SK-N-SH (cell line): Measurements from ENCODE around the gene GSTM1.

ENCODE experiments used
- GABPA ChIP-seq: IDR thresholded peaks from 2 replicates; pipeline ENCODE4 v1.4.0; 2012; ENCODE audit warnings: low read depth, mild to moderate bottlenecking
- TF ChIP-seq, protein P1 (sequence below): fragments of 200-600 bp; sonication (generic); IDR thresholded peaks from 2 replicates; pipeline ENCODE4 v1.6.1; 2017; ENCODE audit warnings: antibody characterized with exemption, mild to moderate bottlenecking, moderate library complexity
- TF ChIP-seq, protein P2 (sequence below): fragments of 150-350 bp; IDR thresholded peaks from 2 replicates; pipeline ENCODE4 v1.6.1; 2017; ENCODE audit warnings: antibody characterized with exemption, low read length, low read depth, borderline replicate concordance

DNA sequence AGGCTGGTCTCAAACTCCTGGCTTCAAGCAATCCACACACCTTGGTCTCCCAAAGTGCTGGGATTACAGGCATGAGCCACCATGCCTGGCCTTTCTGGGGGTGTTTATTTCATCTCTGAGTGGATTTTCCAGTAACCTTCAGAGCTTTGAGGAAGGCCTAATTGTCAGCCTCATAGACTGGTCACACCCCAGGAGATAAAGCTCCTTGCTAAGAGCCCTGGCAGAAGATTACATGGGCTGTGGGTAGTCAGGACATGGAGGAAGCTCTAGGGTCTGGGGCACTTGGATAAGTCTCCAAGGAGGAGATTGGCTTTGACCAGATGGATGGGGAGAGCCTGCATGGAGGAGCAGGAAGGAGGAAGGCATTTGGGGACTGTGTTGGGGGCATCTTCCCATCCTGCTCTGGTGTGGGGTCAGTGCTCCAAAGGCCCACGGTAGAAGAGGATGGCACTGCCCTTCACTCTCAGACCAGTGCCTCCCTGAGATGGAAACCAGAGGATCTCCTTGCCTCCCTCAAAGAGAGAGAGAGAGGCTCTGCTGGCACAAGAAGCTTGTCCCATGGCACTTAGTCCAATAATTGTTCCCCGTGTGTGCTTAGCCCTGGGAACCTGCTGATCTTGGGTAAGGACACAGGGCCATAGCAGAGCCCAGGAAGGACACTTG, 46.4 kb upstream of the GSTM1 start:
- TF ChIP-seq, protein P1, sequence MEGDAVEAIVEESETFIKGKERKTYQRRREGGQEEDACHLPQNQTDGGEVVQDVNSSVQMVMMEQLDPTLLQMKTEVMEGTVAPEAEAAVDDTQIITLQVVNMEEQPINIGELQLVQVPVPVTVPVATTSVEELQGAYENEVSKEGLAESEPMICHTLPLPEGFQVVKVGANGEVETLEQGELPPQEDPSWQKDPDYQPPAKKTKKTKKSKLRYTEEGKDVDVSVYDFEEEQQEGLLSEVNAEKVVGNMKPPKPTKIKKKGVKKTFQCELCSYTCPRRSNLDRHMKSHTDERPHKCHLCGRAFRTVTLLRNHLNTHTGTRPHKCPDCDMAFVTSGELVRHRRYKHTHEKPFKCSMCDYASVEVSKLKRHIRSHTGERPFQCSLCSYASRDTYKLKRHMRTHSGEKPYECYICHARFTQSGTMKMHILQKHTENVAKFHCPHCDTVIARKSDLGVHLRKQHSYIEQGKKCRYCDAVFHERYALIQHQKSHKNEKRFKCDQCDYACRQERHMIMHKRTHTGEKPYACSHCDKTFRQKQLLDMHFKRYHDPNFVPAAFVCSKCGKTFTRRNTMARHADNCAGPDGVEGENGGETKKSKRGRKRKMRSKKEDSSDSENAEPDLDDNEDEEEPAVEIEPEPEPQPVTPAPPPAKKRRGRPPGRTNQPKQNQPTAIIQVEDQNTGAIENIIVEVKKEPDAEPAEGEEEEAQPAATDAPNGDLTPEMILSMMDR: no peak
- TF ChIP-seq, protein P2, sequence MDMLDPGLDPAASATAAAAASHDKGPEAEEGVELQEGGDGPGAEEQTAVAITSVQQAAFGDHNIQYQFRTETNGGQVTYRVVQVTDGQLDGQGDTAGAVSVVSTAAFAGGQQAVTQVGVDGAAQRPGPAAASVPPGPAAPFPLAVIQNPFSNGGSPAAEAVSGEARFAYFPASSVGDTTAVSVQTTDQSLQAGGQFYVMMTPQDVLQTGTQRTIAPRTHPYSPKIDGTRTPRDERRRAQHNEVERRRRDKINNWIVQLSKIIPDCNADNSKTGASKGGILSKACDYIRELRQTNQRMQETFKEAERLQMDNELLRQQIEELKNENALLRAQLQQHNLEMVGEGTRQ: no peak
- TF ChIP-seq GABPA: no peak
